Aorta (tissue), 5 donors: ENCODE results near the gene ATP13A2. TPM values are rescaled to one million over a fixed set of nuclear protein-coding genes. Genes with fewer than 3 reads are reported as not detected.

ENCODE experiments used
- ATAC-seq: fragments of 200-7000 bp; cut with Tn5 transposase; one replicate; pipeline ENCODE4 v1.9.1; 2022; ENCODE audit warnings: moderate library complexity; ENCODE audit not compliant: low FRiP score
- DNase-seq, 2 donors: peaks; one replicate each; pipeline ENCODE4 v3.0.0-alpha.2; 2020
- H3K27ac ChIP-seq, 2 donors: one replicate each; pipeline ENCODE4 v1.5.1; 2013; ENCODE audit warnings: low read length in 2 of 2, mild to moderate bottlenecking in 2 of 2, moderate library complexity in 2 of 2, control low read depth in 1 of 2, inconsistent platforms in 1 of 2, low read depth in 1 of 2
- H3K27me3 ChIP-seq, 2 donors: one replicate each; pipeline ENCODE4 v1.6.1; 2013; ENCODE audit warnings: control low read depth in 1 of 2, low read length in 1 of 2, mild to moderate bottlenecking in 1 of 2, moderate library complexity in 1 of 2; ENCODE audit not compliant: insufficient read depth in 2 of 2, control insufficient read depth in 1 of 2
- H3K36me3 ChIP-seq, 2 donors: one replicate each; pipeline ENCODE4 v1.6.1; 2013; ENCODE audit warnings: control low read depth in 1 of 2, low read length in 1 of 2, mild to moderate bottlenecking in 1 of 2; ENCODE audit not compliant: insufficient read depth in 2 of 2, control insufficient read depth in 1 of 2
- H3K4me1 ChIP-seq, 2 donors: one replicate each; pipeline ENCODE4 v1.6.1; 2013; ENCODE audit warnings: low read length in 2 of 2, control low read depth in 1 of 2, mild to moderate bottlenecking in 1 of 2, moderate library complexity in 1 of 2; ENCODE audit not compliant: insufficient read depth in 2 of 2, control insufficient read depth in 1 of 2
- H3K4me3 ChIP-seq, 2 donors: one replicate each; pipeline ENCODE4 v1.5.1; 2013; ENCODE audit warnings: low read length in 2 of 2, control low read depth in 1 of 2, mild to moderate bottlenecking in 1 of 2
- H3K9me3 ChIP-seq: one replicate; pipeline ENCODE4 v1.6.1; 2013; ENCODE audit warnings: mild to moderate bottlenecking, low read length; ENCODE audit not compliant: control insufficient read depth
- WGBS, 2 donors: extraction: QIAGEN DNeasy Blood & Tissue Kit; methylation state at CpG; one replicate each; pipeline ENCODE4 v1.1.7; 2013; 5-methylcytosine and 5-hydroxymethylcytosine counted together
- intact Hi-C, 2 donors: fragments of 100-400 bp; cut with DNase I; formaldehyde crosslinking; loops; one replicate each; pipeline versions ENCODE4 v1.14.2 to v1.15.0; 2022
- polyA plus RNA-seq, 2 donors: library from polyadenylated mRNA; stranded (reverse); fragments of 200-250 nt; gene quantifications; one replicate each; pipeline ENCODE4 v1.2.3, GENCODE V29; 2013
- total RNA-seq, 2 donors: library from RNA; stranded (reverse); fragmentation: NEBNext Ultra II Directional; extraction: Animal tissue kit (Norgen Biotek cat#: 25700); gene quantifications; one replicate each; pipeline ENCODE4 v1.2.1, GENCODE V29; 2021
- donor health status: healthy with polysubstance abuse.
- donor health status: Bipolar disorder and iron deficiency.
- donor health status: DM: no; HTN: no; CAD: no.
- donor health status: DM: no; HTN: no; CAD: no.
- donor health status: DM: yes; HTN: yes; CAD: no.

The ATP13A2 gene
- total and polyA plus RNA-seq, 4 donors = 9.4 to 36.7 (median 27.9) TPM

DNA sequence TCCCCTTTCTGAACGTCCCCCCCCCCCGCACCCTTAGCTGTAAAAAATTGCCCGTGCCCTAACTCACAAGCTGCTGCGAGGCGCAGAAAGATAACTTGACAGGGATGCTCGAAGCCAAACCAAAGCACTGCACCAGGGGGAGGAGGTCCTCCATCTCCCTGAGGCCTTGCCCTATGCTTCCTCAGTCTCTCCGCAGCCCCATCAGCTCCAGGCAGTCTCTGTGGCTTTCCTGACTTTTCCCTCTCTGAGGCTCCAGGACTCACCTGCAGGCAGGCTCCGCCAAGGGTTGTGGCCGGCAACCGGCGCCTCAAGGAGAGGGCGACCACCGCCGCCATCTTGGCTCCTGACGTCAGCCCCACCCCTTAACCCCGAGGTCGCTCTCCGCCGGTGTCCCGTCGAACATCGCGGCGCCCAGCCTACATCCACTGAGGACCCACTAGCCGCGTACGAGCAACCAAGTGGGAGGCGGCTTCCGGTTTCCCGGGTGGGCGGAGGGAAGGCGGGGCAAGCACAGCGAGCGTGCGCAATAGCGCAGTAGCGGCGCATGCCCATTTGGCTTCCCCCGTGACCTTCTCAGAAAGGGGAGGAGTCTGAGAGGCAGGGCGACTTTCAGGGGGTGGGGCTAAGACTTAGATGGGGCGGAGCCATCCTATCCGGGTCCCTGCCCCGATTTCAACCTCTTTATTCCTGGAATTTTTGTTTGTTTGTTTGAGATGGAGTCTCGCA lies 42.1 kb upstream of the ATP13A2 start, which contains the start of gene SDHB:
TSS of gene SDHB (minus strand) at position 348 of the 726 bp plus-strand sequence. CDS start at position 335, 13 bp downstream.
- peak; percentile 99 for ATAC-seq
- Histone ChIP-seq H3K27me3 (no peaks in the 10 kb centered on the region), H3K36me3 (no peaks in the 10 kb centered on the region), H3K9me3 (no peaks in the 10 kb centered on the region), H3K4me3 (peak within 1 kb of the TSS; percentile 28 to 43), H3K4me1 (peaks cover 0 to 10% of the 10 kb centered on the region in 2 donors), H3K27ac (peak within 1 kb of the TSS in 1 of 2 donors; percentile 64)
- WGBS, 2 donors = 0% methylated on average over 44 of the region's 44 CpGs
- DNase-seq = peak; percentile 99
- intact Hi-C loops = loop anchor here in 1 of 2 donors (2.0 kb wide), 1 partner anchor 41 kb away; no protein-coding TSS in a partner anchor

DNA sequence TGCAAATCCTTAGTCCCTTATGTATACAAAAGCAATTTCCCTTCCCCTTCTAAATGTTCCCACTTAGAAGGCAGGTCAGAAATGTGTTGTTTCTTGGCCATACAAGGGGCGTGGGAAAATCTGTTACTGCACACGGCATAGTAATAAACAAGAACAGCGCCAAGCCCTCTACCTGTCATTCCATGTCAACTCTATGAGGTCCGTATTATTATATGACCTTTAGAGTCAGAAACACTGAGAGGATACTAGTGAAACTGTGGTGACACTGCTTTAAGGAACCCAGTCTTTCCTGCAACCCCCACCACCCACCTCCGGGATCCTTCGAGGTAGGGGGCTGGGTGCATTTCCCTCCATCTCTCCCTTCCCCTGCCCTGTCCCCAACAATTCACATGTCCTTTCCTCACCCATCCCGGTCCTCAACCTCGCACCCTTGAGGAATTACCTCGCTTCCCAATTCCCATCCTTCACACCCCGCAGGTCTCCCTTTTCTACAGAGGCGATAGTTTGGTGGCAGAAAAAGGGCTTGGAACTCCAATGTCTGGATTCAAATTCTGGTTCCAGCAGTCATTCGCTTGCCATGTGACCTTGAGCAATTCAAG lies 41.5 kb upstream of the ATP13A2 start:
- no peaks in the 10 kb centered on the region for H3K36me3 ChIP-seq
- H3K4me1 ChIP-seq = peaks cover 0 to 10% of the 10 kb centered on the region in 2 donors
- WGBS, 2 donors = 5% methylated on average over 12 of the region's 12 CpGs
- intact Hi-C loops = loop anchor here in 1 of 2 donors (2.0 kb wide), 1 partner anchor 40 kb away; no protein-coding TSS in a partner anchor
- peak overlapping the region in 1 of 2 donors; percentile 64 for H3K27ac ChIP-seq
- H3K9me3 ChIP-seq = no peaks in the 10 kb centered on the region
- DNase-seq (peak in 1 of 2 donors; percentile 46), ATAC-seq (no peak)
- no peaks in the 10 kb centered on the region for H3K27me3 ChIP-seq
- H3K4me3 ChIP-seq = peak overlapping the region; percentile 28 to 43

DNA sequence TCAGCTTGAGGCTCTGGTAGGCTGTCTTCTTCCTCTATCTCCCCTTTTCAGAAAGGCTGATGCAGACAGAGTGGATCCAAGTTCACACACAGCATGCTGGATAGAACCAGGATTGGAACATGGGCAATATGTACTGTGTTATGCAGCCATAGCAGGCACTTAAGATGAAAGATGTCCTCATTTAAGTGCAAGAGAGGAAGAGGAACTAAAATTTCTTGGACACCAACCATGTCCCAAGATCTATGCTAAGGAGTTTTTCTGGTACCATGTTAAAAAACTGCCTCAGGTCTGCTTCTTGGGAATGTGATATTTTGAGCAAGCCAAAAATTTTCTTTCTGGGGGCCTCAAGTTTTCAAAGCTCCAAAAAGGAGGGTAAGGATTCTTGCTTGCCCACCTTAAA lies 40.9 kb upstream of the ATP13A2 start:
- no peaks in the 10 kb centered on the region for H3K36me3 ChIP-seq
- peak overlapping the region in 1 of 2 donors; percentile 43 for H3K4me3 ChIP-seq

DNA sequence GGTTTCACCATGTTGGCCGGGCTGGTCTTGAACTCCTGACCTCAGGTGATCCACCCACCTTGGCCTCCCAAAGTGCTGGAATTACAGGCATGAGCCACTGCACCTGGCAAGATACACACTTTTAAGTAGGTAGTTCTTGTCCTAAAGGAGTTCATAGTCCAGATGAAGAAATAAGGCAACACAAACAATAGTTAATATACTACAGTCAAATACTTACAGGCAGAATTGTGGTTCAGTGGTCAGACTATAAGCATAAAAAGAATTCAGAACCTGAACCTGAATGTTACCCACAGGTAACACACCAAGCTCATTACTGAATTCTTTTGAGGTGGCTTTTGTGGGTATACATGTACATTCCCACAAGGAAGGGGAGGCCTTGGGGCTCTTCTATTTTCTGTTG lies 40.3 kb upstream of the ATP13A2 start:
- Histone ChIP-seq H3K4me1 (peaks cover 0 to 10% of the 10 kb centered on the region in 2 donors), H3K27me3 (no peaks in the 10 kb centered on the region), H3K36me3 (no peaks in the 10 kb centered on the region), H3K9me3 (no peaks in the 10 kb centered on the region), H3K4me3 (no peak overlapping the region), H3K27ac (no peak overlapping the region)
- WGBS, 2 donors = 80% methylated on average over 1 of the region's 1 CpG
- DNase-seq = no peak
- intact Hi-C loops = loop anchor here in 1 of 2 donors (2.0 kb wide), 1 partner anchor 39 kb away; no protein-coding TSS in a partner anchor
- ATAC-seq = no peak

More for the DNA sequence above, 40.9 kb upstream of the ATP13A2 start:
- H3K4me1 ChIP-seq = peaks cover 0 to 10% of the 10 kb centered on the region in 2 donors
- ATAC-seq (no peak), DNase-seq (no peak)
- no peak overlapping the region for H3K27ac ChIP-seq
- no peaks in the 10 kb centered on the region for H3K27me3 ChIP-seq
- H3K9me3 ChIP-seq = no peaks in the 10 kb centered on the region
- intact Hi-C loops = loop anchor here in 1 of 2 donors (2.0 kb wide), 1 partner anchor 40 kb away; no protein-coding TSS in a partner anchor

DNA sequence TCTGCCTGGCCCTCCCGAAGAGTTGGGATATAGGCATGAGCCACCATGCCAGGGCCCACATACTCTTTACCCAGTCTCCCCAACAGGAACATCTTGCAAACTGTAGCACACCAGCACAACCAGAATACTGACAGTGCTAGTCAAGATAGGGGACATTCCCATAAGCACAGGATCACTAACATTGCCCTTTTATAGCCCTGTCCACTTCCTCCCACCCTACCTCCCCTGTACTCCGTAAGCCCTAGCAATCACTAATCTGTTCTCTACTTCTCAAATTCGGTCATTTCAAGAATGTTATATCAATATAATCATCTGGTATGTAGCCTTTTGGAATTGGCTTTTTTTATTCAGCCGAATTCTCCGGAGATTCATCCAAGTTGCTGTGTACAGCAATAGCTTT lies 36.2 kb upstream of the ATP13A2 start:
- intact Hi-C loops = loop anchor here in 1 of 2 donors (2.0 kb wide), 1 partner anchor 97 kb away; no protein-coding TSS in a partner anchor
- Histone ChIP-seq H3K36me3 (peaks cover 0 to 3% of the 10 kb centered on the region in 2 donors), H3K4me3 (no peak overlapping the region), H3K27me3 (no peaks in the 10 kb centered on the region), H3K27ac (no peak overlapping the region), H3K9me3 (no peaks in the 10 kb centered on the region), H3K4me1 (peaks cover 0 to 6% of the 10 kb centered on the region in 2 donors)
- no peak for ATAC-seq
- WGBS, 2 donors = 74 to 81% methylated on average over 5 of the region's 5 CpGs
- no peak for DNase-seq

DNA sequence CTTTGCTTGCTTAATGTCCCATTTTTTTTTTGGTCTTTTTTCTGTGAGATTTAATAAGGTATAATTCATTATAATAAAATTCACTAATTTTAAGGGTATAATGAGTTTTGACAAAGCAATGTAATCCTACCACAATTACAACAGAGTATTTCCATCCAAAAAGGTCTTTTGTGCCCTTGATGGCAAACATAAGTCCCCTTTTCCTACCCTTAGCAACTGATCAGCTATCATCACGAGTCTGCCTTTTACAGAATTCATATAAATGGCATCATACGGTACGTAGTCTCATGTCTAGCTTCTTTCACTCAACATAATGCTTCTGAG lies 34.6 kb upstream of the ATP13A2 start:
- H3K9me3 ChIP-seq = no peaks in the 10 kb centered on the region
- WGBS, 2 donors = 51 to 54% methylated on average over 3 of the region's 3 CpGs
- intact Hi-C loops = loop anchor here (1.0 to 2.0 kb wide), 2 partner anchors 95 kb away; no protein-coding TSS in a partner anchor
- no peak overlapping the region for H3K27ac ChIP-seq
- H3K36me3 ChIP-seq = peaks cover 0 to 3% of the 10 kb centered on the region in 2 donors
- ATAC-seq (no peak), DNase-seq (no peak)
- H3K27me3 ChIP-seq = no peaks in the 10 kb centered on the region
- H3K4me1 ChIP-seq = no peaks in the 10 kb centered on the region
- no peak overlapping the region for H3K4me3 ChIP-seq

DNA sequence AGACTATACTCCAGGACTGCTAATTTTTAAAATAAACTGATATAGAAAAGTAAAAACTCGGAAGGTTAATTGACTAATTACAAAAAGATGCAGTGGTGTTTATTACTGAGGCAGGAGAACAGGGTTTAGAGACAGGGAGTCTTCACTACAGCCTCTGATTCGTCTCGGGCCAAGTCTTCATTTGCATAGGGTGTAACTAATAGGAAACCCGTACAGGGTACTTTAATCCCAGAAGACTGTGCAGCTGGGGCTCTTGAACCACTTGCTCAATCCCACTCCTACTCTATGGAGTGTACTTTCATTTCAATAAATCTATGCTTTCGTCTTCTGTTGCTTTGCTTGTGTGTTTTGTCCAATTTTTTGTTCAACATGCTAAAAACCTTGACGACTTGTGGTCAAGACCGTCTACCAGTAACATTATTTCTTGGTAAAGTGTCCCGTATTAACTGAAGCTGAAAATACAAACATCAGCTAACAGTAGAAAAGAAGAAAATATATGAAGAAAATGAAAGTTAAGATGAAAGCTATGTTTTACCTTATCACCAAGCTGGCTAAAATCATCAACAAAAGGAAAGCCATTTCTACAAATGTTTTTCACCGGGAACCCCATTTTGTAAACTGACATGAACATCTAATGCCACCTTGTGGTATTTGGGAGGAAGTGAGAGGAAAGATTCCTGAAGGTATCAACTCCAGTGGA lies 34.1 kb upstream of the ATP13A2 start:
- peak overlapping the region in 1 of 2 donors; percentile 34 for H3K4me3 ChIP-seq
- peaks cover 0 to 3% of the 10 kb centered on the region in 2 donors for H3K36me3 ChIP-seq
- intact Hi-C loops = loop anchor here (1.0 to 2.0 kb wide), 2 partner anchors 94 to 95 kb away; no protein-coding TSS in a partner anchor
- no peak overlapping the region for H3K27ac ChIP-seq
- DNase-seq = no peak
- no peaks in the 10 kb centered on the region for H3K9me3 ChIP-seq
- H3K4me1 ChIP-seq = no peaks in the 10 kb centered on the region
- H3K27me3 ChIP-seq = no peaks in the 10 kb centered on the region
- peak; percentile 62 for ATAC-seq
- WGBS, 2 donors = 12 to 15% methylated on average over 9 of the region's 9 CpGs

DNA sequence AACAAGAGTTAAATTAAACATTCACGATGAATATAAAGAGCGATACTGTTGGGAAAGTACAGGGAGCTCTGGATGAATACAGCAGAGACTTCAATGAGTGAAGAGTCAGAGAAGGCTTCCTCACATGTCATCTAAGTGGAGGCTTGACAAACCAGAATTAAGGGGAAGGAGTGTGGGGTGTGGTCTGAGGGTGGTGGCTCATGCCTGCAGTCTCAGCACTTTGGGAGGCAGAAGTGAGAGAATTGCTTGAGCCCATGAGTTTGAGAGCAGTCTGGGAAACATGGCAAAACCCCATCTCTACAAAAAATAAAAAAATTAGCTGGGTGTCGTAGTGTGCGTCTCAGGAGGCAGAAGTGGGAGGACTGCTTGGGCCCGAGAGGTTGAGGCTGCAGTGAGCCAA lies 33.4 kb upstream of the ATP13A2 start:
- 49 to 63% methylated on average over 5 of the region's 5 CpGs for WGBS, 2 donors
- intact Hi-C loops = no loop called here
- H3K4me1 ChIP-seq = no peaks in the 10 kb centered on the region
- no peak overlapping the region for H3K4me3 ChIP-seq
- no peaks in the 10 kb centered on the region for H3K27me3 ChIP-seq
- DNase-seq (no peak), ATAC-seq (no peak)
- H3K9me3 ChIP-seq = no peaks in the 10 kb centered on the region
- H3K36me3 ChIP-seq = peaks cover 3 to 4% of the 10 kb centered on the region in 2 donors
- no peak overlapping the region for H3K27ac ChIP-seq
